Parathyroid adenoma (tissue), 2 donors: ENCODE results near the gene CBR1.

ENCODE experiments used
- H2AFZ ChIP-seq: fragments of 300-600 bp; sonication (generic); one replicate; pipeline ENCODE4 v1.7.0; 2017; ENCODE audit warnings: antibody characterized with exemption, mild to moderate bottlenecking
- H3K27ac ChIP-seq: fragments of 300-600 bp; sonication (generic); one replicate; pipeline ENCODE4 v1.7.0; 2017
- H3K27me3 ChIP-seq: fragments of 300-600 bp; sonication (generic); one replicate; pipeline ENCODE4 v1.7.0; 2017; ENCODE audit warnings: low read length; ENCODE audit not compliant: control insufficient read depth, insufficient read depth
- H3K36me3 ChIP-seq: fragments of 300-600 bp; sonication (generic); one replicate; pipeline ENCODE4 v1.7.0; 2017; ENCODE audit warnings: low read length; ENCODE audit not compliant: control insufficient read depth, insufficient read depth
- H3K4me1 ChIP-seq: fragments of 300-600 bp; sonication (generic); one replicate; pipeline ENCODE4 v1.7.0; 2017; ENCODE audit warnings: control low read depth
- H3K4me2 ChIP-seq: fragments of 300-600 bp; sonication (generic); one replicate; pipeline ENCODE4 v1.7.0; 2017; ENCODE audit warnings: low read length
- H3K4me3 ChIP-seq: fragments of 300-600 bp; sonication (generic); one replicate; pipeline ENCODE4 v1.7.0; 2017; ENCODE audit warnings: low read depth, low read length
- H3K79me2 ChIP-seq: fragments of 300-600 bp; sonication (generic); one replicate; pipeline ENCODE4 v1.7.0; 2017; ENCODE audit warnings: control low read depth
- H3K9ac ChIP-seq: fragments of 300-600 bp; sonication (generic); one replicate; pipeline ENCODE4 v1.7.0; 2017; ENCODE audit warnings: mild to moderate bottlenecking
- H3K9me3 ChIP-seq: fragments of 300-600 bp; sonication (generic); one replicate; pipeline ENCODE4 v1.7.0; 2017; ENCODE audit warnings: low read length; ENCODE audit not compliant: control insufficient read depth
- TF ChIP-seq, protein P1 (sequence below): fragments of 300-600 bp; sonication (generic); IDR thresholded peaks from one replicate; pipeline ENCODE4 v1.7.0; 2017; ENCODE audit warnings: antibody characterized with exemption, mild to moderate bottlenecking
- donor health status: primary hyperparathyroidism.

Gene CBR1

GRCh38 chr21:36024782-36025181, 45.0 kb upstream of the CBR1 start:
- no peaks in the 10 kb centered on the region for H3K36me3 ChIP-seq
- TF ChIP-seq, protein P1, sequence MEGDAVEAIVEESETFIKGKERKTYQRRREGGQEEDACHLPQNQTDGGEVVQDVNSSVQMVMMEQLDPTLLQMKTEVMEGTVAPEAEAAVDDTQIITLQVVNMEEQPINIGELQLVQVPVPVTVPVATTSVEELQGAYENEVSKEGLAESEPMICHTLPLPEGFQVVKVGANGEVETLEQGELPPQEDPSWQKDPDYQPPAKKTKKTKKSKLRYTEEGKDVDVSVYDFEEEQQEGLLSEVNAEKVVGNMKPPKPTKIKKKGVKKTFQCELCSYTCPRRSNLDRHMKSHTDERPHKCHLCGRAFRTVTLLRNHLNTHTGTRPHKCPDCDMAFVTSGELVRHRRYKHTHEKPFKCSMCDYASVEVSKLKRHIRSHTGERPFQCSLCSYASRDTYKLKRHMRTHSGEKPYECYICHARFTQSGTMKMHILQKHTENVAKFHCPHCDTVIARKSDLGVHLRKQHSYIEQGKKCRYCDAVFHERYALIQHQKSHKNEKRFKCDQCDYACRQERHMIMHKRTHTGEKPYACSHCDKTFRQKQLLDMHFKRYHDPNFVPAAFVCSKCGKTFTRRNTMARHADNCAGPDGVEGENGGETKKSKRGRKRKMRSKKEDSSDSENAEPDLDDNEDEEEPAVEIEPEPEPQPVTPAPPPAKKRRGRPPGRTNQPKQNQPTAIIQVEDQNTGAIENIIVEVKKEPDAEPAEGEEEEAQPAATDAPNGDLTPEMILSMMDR = no peak

GRCh38 chr21:36027347-36027746, 42.5 kb upstream of the CBR1 start:
- Histone ChIP-seq H3K79me2 (no peaks in the 10 kb centered on the region), H3K4me3 (no peak overlapping the region), H3K4me1 (no peaks in the 10 kb centered on the region), H3K27ac (no peak overlapping the region), H3K36me3 (no peaks in the 10 kb centered on the region), H3K27me3 (no peaks in the 10 kb centered on the region), H3K4me2 (no peak overlapping the region), H3K9me3 (no peaks in the 10 kb centered on the region), H2AFZ (no peak overlapping the region), H3K9ac (no peak overlapping the region)
- TF ChIP-seq, protein P1 = no peak

More at GRCh38 chr21:36024782-36025181, 45.0 kb upstream of the CBR1 start:
- H3K4me2 ChIP-seq = no peak overlapping the region
- H3K9me3 ChIP-seq = no peaks in the 10 kb centered on the region
- H3K4me3 ChIP-seq = no peak overlapping the region
- H3K27me3 ChIP-seq = no peaks in the 10 kb centered on the region
- no peaks in the 10 kb centered on the region for H3K4me1 ChIP-seq
- H2AFZ ChIP-seq = no peak overlapping the region
- no peak overlapping the region for H3K27ac ChIP-seq
- no peaks in the 10 kb centered on the region for H3K79me2 ChIP-seq
- H3K9ac ChIP-seq = no peak overlapping the region

GRCh38 chr21:36028127-36029069, 41.4 kb upstream of the CBR1 start:
- TF ChIP-seq, protein P1 = peak; percentile 79
- H3K9me3 ChIP-seq = no peaks in the 10 kb centered on the region
- H3K4me2 ChIP-seq = no peak overlapping the region
- no peak overlapping the region for H3K9ac ChIP-seq
- no peak overlapping the region for H3K4me3 ChIP-seq
- no peak overlapping the region for H3K27ac ChIP-seq
- no peaks in the 10 kb centered on the region for H3K36me3 ChIP-seq
- H3K79me2 ChIP-seq = no peaks in the 10 kb centered on the region
- no peak overlapping the region for H2AFZ ChIP-seq
- H3K4me1 ChIP-seq = no peaks in the 10 kb centered on the region
- no peaks in the 10 kb centered on the region for H3K27me3 ChIP-seq

GRCh38 chr21:36029309-36029708, 40.5 kb upstream of the CBR1 start:
- no peak overlapping the region for H3K9ac ChIP-seq
- H3K9me3 ChIP-seq = no peaks in the 10 kb centered on the region
- H3K4me3 ChIP-seq = no peak overlapping the region
- H3K4me2 ChIP-seq = no peak overlapping the region
- no peaks in the 10 kb centered on the region for H3K27me3 ChIP-seq
- H2AFZ ChIP-seq = no peak overlapping the region
- TF ChIP-seq, protein P1 = no peak
- no peaks in the 10 kb centered on the region for H3K4me1 ChIP-seq
- no peaks in the 10 kb centered on the region for H3K79me2 ChIP-seq
- no peaks in the 10 kb centered on the region for H3K36me3 ChIP-seq
- H3K27ac ChIP-seq = no peak overlapping the region
